Common myeloid progenitor, CD34-positive (primary cell): ENCODE results near the gene TMEM82.

ENCODE experiments used
- CTCF ChIA-PET: fragments of 350-600 bp; sonication (Branson Sonifier 250); formaldehyde crosslinking; loops from one replicate; lab custom pipeline; 2021; ENCODE audit warnings: antibody characterized with exemption; lab: Charles Lee
- POLR2A ChIA-PET: fragments of 350-600 bp; sonication (Branson Sonifier 250); formaldehyde crosslinking; loops from one replicate; lab custom pipeline; 2021; ENCODE audit warnings: antibody characterized with exemption; lab: Charles Lee
- DNase-seq, 3 donors: peaks; one replicate each; pipeline versions ENCODE4 v3.0.0 to v3.0.0-alpha.2; 2013
- H3K27ac ChIP-seq, 2 experiments: 1 replicate in 1 of 2; 2 replicates in 1 of 2; pipeline ENCODE4 v1.7.0; 2013; ENCODE audit warnings: inconsistent platforms in 2 of 2, low read length in 2 of 2, mild to moderate bottlenecking in 2 of 2, low read depth in 1 of 2, moderate library complexity in 1 of 2; ENCODE audit not compliant: severe bottlenecking in 2 of 2, insufficient read depth in 1 of 2, poor library complexity in 1 of 2
- H3K27me3 ChIP-seq, 5 experiments: replicated peaks in 2 of 5; 1 replicate in 3 of 5; 2 replicates in 2 of 5; pipeline versions ENCODE4 v1.6.1 to v1.7.0; 2013; ENCODE audit warnings: low read length in 4 of 5, mild to moderate bottlenecking in 2 of 5, moderate library complexity in 2 of 5, inconsistent platforms in 1 of 5; ENCODE audit not compliant: insufficient read depth in 5 of 5, control insufficient read depth in 4 of 5
- H3K36me3 ChIP-seq, 4 experiments: 1 replicate in 2 of 4; 2 replicates in 2 of 4; pipeline versions ENCODE4 v1.6.1 to v1.7.0; 2013; ENCODE audit warnings: low read length in 3 of 4, control low read depth in 1 of 4, mild to moderate bottlenecking in 1 of 4; ENCODE audit not compliant: control insufficient read depth in 4 of 4, insufficient read depth in 4 of 4
- H3K4me1 ChIP-seq, 4 experiments: 1 replicate in 3 of 4; 2 replicates in 1 of 4; pipeline versions ENCODE4 v1.6.1 to v1.7.1; 2013; ENCODE audit warnings: low read length in 3 of 4, mild to moderate bottlenecking in 3 of 4, control low read depth in 1 of 4, inconsistent platforms in 1 of 4, moderate library complexity in 1 of 4; ENCODE audit not compliant: control insufficient read depth in 4 of 4, insufficient read depth in 4 of 4; ENCODE audit errors: control extremely low read depth in 1 of 4
- H3K4me3 ChIP-seq, 7 experiments: 1 replicate in 4 of 7; 2 replicates in 3 of 7; pipeline versions ENCODE4 v1.5.1 to v1.7.0; 2013; ENCODE audit warnings: mild to moderate bottlenecking in 7 of 7, low read length in 6 of 7, moderate library complexity in 6 of 7, inconsistent platforms in 2 of 7, low read depth in 2 of 7, control low read depth in 1 of 7; ENCODE audit not compliant: insufficient read depth in 4 of 7, control insufficient read depth in 1 of 7; ENCODE audit errors: extremely low read depth in 1 of 7
- H3K9me3 ChIP-seq, 5 experiments: 1 replicate in 4 of 5; 2 replicates in 1 of 5; pipeline versions ENCODE4 v1.6.1 to v1.7.1; 2013; ENCODE audit warnings: low read length in 4 of 5, mild to moderate bottlenecking in 2 of 5, inconsistent platforms in 1 of 5, low read depth in 1 of 5, moderate library complexity in 1 of 5; ENCODE audit not compliant: control insufficient read depth in 4 of 5, insufficient read depth in 2 of 5; ENCODE audit errors: control extremely low read depth in 1 of 5
- WGBS: methylation state at CpG from one replicate; pipeline ENCODE4 v1.1.5; 2013; ENCODE audit not compliant: insufficient coverage; 5-methylcytosine and 5-hydroxymethylcytosine counted together

Gene TMEM82

DNA sequence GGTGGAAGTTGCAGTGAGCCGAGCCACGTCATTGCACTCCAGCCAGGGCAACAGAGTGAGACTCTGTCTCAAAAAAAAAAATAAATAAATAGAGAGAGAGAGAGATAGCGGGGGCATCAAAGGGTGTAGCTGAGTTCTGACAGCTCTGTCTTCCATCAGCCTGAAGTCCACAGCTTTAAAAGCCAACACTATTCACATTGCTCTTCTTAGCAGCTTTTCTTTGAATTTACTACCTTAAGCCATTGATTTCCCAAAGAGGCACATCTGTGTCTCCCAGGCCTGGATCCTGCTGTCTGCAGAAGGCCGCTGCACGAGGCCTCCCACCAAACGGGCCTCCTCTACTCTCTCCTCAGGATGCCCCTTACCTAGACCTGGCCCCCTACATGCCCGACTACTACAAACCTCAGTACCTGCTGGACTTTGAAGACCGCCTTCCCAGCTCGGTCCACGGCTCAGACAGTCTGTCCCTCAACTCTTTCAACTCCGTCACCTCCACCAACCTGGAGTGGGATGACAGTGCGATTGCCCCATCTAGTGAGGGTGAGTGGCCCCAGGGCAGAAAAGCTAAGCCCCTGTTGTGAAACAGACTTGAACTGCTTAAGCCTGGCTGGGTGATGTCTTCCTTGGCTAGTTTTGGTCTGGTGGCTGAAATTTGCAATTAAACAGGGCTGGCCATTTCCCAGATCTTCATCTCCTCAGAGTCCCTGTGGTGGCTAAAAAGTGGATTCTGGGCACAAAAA lies 22.7 kb upstream of the TMEM82 start:
- no peak for DNase-seq
- ChIA-PET CTCF (interaction anchor here (0.8 kb wide), 1 partner anchor 12 kb away, joined by 3 read pairs; no protein-coding TSS in a partner anchor), POLR2A (interaction anchor here (0.6 to 0.7 kb wide), 2 partner anchors 9 to 40 kb away, joined by 3 read pairs; no protein-coding TSS in a partner anchor)
- 98% methylated on average over 8 of the region's 12 CpGs for WGBS
- Histone ChIP-seq H3K27ac (no peak overlapping the region), H3K4me1 (no peaks in the 10 kb centered on the region), H3K36me3 (peaks cover 14 to 70% (median 50%) of the 10 kb centered on the region in 4 experiments), H3K4me3 (no peak overlapping the region), H3K27me3 (no peaks in the 10 kb centered on the region), H3K9me3 (no peaks in the 10 kb centered on the region)

DNA sequence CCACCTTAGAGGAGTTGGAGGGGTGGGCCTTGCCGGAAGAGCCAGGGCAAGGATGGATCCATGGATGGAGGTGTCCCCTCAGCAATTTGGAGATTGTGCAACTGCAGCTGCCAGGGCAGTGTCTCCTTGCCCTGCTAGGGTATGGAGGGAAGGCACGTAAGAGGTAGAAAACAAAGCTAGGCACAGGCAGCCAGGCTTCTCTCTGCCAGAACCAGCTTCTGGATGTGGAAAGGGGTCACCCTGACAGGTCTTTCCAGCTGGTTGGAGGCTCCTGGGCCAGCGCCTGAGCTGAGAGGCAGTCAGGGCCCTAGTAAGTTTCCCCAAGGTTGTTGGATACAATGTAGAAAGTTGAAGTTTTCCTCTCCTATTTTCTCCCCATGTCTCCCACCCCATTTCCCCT lies 21.4 kb upstream of the TMEM82 start:
- H3K27ac ChIP-seq: no peak overlapping the region
- 95% methylated on average over 2 of the region's 3 CpGs for WGBS
- H3K4me3 ChIP-seq: no peak overlapping the region
- no peak for DNase-seq
- H3K36me3 ChIP-seq: peaks cover 15 to 81% (median 58%) of the 10 kb centered on the region in 4 experiments
- H3K9me3 ChIP-seq: no peaks in the 10 kb centered on the region
- H3K4me1 ChIP-seq: no peaks in the 10 kb centered on the region
- no peaks in the 10 kb centered on the region for H3K27me3 ChIP-seq
- CTCF ChIA-PET: interaction anchor here (0.9 to 1.3 kb wide), 2 partner anchors 10 to 18 kb away, joined by 4 read pairs; no protein-coding TSS in a partner anchor
- POLR2A ChIA-PET: no interaction called here

DNA sequence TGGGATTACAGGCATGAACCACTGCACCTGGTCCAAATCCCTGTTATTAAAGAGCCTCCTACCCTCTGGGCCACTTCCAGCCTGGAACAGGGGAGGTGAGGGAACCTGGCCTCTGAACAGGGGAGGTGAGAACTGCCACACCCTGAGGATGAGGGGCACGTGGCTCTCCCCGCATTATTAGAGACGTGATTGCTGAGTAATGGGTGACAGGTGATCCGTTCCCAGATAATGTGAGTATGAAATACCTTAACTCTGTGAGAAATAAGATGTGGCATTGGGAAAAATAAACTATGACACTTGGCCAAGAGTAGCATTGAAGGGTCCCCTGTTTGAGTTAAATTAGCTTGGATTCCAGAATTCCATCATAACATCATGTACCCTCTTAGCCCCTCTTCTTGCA lies 19.9 kb upstream of the TMEM82 start:
- H3K9me3 ChIP-seq: no peaks in the 10 kb centered on the region
- no peak overlapping the region for H3K4me3 ChIP-seq
- no peak overlapping the region for H3K27ac ChIP-seq
- DNase-seq: no peak
- no peaks in the 10 kb centered on the region for H3K4me1 ChIP-seq
- CTCF ChIA-PET: interaction anchor here (0.6 to 1.2 kb wide), 2 partner anchors 18 to 112 kb away, joined by 3 read pairs; no protein-coding TSS in a partner anchor
- H3K27me3 ChIP-seq: no peaks in the 10 kb centered on the region
- 100% methylated on average over 2 of the region's 4 CpGs for WGBS
- H3K36me3 ChIP-seq: peaks cover 14 to 82% (median 59%) of the 10 kb centered on the region in 4 experiments
- POLR2A ChIA-PET: no interaction called here

DNA sequence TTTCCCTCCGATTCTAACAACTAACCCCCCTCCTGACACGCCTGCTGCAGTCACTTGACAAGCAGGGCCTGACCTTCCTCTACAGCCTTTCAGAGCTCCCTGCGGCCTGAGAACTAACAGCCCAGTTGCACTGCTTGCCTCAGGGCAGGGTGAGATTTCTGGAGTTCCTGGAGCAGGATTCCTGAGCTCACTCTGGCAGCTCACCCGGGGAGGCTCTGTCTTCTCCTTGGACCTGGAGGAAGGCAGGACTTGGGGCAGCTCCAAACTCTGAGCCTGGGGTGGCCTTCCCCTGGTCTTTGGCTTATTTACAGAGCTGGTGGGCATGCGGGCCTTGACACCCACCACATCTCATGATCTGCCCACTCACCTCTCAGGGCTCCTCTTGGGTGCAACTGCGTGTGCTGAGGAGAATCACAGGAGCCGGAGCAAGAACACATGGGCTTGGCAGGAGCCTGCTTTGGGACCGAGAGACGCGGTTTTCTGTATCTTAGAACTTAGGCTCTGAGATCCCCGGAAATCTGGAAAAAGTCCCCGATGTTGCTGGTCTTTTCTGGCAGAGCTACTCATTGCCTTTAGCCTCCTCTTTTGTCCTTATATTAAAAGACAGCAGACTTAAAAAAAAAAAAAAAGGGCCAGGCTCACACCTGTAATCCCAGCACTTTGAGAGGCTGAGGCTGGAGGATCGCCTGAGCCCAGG lies 19.3 kb upstream of the TMEM82 start:
- DNase-seq: no peak
- Histone ChIP-seq H3K36me3 (peaks cover 14 to 82% (median 58%) of the 10 kb centered on the region in 4 experiments), H3K4me3 (no peak overlapping the region), H3K27ac (no peak overlapping the region), H3K4me1 (no peaks in the 10 kb centered on the region), H3K9me3 (no peaks in the 10 kb centered on the region), H3K27me3 (no peaks in the 10 kb centered on the region)
- CTCF ChIA-PET: interaction anchor here (0.6 to 1.2 kb wide), 5 partner anchors 15 to 384 kb away, joined by 3 read pairs; no protein-coding TSS in a partner anchor
- POLR2A ChIA-PET: no interaction called here
- 99% methylated on average over 12 of the region's 13 CpGs for WGBS

DNA sequence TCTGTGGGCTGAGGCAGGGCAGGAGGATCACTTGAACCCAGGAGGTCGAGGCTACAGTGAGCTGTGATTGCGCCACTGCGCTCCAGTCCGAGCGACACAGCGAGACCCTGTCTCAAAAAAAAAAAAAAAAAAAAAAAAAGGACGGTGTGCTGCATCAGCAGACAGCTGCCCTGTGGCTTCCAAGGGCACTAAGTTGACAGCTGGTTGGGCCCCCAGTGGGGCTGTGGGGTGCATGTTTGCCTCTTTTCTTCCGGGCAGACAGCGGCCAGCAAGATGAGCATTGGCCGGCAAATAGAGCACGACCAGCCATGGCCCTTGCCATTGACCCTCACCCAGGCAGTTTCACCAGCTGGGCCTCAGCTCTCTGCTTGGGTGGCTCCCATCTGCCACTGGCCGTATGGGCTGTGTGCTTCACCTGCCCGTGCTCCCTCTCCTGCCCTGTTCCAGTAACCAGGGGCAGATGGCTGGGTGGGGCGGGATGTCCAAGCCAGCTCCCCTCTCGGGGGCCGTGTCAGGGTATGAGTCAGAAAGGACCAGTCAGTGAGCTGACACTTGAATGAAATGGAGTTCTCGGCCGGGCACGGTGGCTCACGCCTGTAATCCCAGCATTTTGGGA lies 18.6 kb upstream of the TMEM82 start:
- ChIA-PET CTCF (interaction anchor here (1.2 kb wide), 3 partner anchors 14 to 114 kb away, joined by 3 read pairs; no protein-coding TSS in a partner anchor), POLR2A (interaction anchor here (0.6 kb wide), 2 partner anchors 16 to 589 kb away, joined by 3 to 4 read pairs; no protein-coding TSS in a partner anchor)
- Histone ChIP-seq H3K9me3 (no peaks in the 10 kb centered on the region), H3K4me3 (no peak overlapping the region), H3K36me3 (peaks cover 12 to 83% (median 58%) of the 10 kb centered on the region in 4 experiments), H3K27ac (no peak overlapping the region), H3K27me3 (no peaks in the 10 kb centered on the region), H3K4me1 (no peaks in the 10 kb centered on the region)
- no peak for DNase-seq
- WGBS: 94% methylated on average over 15 of the region's 20 CpGs

DNA sequence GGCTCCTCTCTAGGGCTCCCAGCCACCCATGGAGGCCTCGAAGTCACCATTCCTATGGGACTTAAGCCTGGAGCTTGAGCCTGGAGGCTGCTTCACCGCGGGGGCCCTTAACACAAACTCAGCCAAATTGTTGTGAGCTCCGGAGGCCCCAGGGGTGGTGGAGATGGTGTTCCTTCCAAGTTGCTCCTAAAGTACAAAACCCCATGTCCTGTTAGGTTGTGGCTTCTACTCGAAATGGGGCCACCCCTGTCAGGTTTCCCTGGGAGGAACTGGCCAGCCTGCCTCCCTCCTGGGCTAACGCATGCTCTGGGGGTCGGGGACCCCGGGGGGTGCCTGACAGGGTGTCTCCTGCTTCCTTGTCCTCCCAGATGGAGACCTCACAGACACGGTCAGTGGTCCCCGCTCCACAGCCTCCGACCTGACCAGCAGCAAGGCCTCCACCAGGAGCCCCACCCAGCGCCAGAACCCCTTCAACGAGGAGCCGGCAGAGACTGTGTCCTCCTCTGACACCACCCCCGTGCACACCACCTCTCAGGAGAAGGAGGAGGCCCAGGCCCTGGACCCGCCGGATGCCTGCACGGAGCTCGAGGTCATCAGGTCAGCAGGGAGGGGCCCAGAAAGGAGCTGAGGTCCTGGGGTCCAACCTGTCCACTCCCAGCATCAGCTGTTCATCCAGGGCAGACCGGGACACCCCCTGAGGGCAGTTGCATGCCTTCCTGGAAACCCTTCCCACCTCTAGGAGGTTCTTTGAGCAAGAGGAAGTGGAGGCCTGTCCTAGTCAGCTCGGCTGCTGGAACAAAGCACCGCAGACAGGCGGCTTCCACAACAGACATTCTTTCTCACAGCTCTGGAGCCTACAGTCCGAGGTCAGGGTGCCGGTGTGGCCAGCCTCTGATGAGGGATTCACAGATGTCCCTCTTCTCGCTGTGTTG lies 17.1 kb upstream of the TMEM82 start:
- peaks cover 11 to 85% (median 53%) of the 10 kb centered on the region in 4 experiments for H3K36me3 ChIP-seq
- no peak for DNase-seq

More for the DNA sequence above, 17.1 kb upstream of the TMEM82 start:
- 93% methylated on average over 21 of the region's 26 CpGs for WGBS
- H3K4me3 ChIP-seq: no peak overlapping the region
- no peaks in the 10 kb centered on the region for H3K4me1 ChIP-seq
- H3K9me3 ChIP-seq: no peaks in the 10 kb centered on the region
- H3K27me3 ChIP-seq: no peaks in the 10 kb centered on the region
- ChIA-PET POLR2A (interaction anchor here (0.6 kb wide), 1 partner anchor 25 kb away, joined by 3 read pairs; no protein-coding TSS in a partner anchor), CTCF (no interaction called here)
- H3K27ac ChIP-seq: no peak overlapping the region
